Activated CD4-positive, alpha-beta T cell treated with anti-CD3 and anti-CD28 coated beads, Interleukin-10, Interleukin-2, amounts not matched to agents 100 ng/mL and 50 ng/mL, durations not matched to agents 16 hours and 8 hours (primary cell): ENCODE data around the gene HLA-C.
"Not testable (repeated sequence)": the region's sequence is repeated elsewhere in the genome, so short reads cannot be mapped to it uniquely, and the experiment has no call there.

Source experiments
- DNase-seq: peaks from one replicate; pipeline ENCODE4 v3.0.0-alpha.2; 2020

The HLA-C gene

DNA sequence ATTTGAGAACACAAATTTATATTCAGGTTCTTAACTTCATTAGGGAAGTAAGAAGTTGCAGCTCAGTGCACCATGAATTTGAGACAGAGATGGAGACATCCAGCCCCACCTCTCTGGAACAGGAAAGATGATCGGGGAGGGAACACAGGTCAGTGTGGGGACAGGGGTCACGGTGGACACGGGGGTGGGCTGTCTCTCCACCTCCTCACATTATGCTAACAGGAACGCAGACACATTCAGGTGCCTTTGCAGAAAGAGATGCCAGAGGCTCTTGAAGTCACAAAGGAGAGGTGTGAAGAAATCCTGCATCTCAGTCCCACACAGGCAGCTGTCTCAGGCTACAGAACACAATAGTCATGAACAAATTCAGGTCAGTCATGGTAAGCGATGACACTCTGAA, 3.1 kb downstream of the HLA-C start:
- no peak for DNase-seq

DNA sequence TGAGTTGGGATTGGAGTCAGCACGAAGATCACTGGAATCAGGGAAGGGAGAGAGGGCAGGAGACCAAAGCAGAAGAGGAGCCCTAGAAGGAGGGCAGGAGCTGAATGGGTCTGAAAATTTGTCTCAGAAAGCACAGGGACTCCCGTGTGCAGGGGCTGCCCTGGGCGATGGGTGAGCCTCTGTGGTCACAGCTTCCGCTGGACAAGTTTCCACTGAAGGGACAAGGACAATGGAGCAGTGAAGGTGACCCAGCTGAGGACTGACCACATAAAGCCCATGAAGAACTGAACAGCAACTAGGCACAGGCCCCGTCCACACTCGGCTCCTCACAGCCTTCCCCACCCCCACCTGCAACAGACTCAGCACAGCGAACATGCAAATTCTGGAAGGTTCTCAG, 3.5 kb downstream of the HLA-C start:
- no peak for DNase-seq

DNA sequence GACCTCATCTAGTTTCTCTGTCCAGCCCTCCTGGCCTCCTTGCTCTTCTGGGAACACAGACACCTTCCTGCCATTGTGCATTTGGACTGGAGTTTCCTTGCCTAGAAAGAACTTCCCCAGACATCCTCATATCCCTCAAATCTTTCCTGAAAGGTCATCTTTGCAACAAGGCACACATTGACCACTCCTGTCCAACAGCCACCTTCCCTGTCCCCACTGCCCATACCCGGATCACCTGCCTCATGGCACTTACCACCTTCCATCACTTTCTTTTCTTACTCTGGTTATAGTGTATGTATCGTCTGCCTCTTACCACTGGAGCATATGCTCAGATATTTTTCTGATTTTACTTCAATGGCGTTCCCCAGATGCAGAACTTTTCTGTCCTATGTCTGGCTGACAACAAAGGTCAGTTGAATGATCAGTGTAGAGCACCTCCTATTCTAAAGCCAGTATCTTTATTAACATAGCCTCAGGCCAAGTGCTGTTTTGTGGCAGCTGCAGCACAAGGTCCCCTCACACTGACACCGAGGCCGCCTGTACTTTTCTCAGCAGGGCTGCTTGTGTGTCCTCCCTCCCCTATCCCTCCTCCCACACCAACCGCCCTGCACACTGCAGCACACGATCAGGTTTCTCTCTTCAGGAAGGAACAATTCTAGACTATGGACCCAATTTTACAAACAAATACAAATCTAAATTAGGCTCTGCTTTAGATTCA, 4.1 kb downstream of the HLA-C start:
- DNase-seq, result no peak

DNA sequence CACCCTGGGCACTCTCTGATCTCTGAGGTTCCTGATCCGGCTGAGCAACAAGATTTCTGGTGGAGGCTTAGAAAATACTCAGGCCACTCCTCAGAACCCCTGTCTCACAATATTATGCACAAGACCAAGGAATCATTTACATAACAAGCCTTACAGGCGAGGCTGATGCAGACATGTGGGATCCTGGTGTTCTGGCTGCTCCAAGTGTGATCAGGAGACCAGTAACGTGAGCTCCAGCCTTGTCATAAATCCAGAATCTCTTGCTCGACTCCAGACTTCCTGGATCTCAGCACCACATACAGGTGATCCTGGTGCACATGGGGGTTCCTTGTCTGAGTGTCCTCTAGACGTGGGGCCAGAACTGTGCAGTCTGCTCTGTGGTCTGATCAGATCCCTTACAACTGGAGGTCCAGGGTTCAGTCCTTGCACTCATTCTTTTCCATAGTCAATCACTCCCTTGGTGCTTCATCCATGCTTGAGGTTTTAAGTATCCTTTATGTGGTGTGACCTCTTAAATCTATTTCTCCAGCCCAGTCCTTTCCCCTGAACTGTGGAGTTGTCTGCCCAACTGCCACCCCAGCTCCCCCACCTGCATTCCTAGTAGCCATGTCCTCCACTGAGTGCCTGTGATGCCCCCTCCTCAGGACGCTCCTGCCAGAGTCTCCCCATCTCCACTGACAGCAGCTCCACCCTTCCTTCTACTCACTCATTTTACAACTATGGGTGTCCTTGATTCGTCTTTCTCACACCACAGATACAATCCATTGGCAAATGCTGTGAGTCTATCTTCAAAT, 5.1 kb downstream of the HLA-C start:
- no peak for DNase-seq

DNA sequence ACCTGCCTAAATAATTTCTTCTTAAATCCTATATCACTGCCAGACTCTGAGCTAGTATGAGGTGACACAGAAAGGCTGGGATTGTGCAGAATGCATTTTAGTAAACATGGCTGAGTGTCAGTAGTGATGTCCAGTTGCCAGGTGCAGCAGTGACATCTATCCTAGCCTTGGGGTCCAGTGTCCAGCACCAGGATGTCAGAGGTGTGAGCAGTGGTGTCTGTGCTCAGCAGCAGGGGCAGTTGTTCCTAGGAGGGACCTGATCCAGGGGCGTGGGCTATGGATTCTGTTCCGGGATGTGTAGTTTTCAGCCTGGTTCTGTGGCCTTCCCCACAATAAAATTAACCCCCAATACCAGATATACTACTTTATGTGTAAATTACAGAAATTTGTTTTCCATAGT, 6.0 kb downstream of the HLA-C start:
- DNase-seq, result no peak

DNA sequence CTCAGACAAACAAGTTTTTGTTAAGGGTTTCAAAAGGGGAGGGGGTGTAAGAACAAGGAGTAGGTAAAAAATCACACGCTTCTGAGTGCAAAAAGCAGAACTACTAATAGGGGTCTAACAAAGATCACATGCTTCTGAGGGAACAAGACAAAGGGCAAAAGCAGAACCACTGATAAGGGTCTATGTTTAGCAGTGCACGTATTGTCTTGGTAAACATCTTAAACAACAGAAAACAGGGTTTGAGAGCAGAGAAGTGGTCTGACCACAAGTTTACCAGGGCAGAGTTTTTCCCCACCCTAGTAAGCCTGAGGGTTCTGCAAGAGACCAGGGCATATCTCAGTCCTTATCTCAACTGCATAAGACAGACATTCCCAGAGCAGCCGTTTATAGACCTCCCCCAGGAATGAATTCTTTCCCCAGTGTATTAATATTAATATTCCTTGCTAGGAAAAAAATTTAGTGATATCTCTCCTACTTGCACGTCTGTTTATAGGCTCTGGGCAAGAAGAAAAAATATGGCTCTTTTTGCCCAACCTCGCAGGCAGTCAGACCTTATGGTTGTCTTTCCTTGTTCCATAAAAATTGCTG, 8.5 kb downstream of the HLA-C start:
- not testable (repeated sequence) for DNase-seq

DNA sequence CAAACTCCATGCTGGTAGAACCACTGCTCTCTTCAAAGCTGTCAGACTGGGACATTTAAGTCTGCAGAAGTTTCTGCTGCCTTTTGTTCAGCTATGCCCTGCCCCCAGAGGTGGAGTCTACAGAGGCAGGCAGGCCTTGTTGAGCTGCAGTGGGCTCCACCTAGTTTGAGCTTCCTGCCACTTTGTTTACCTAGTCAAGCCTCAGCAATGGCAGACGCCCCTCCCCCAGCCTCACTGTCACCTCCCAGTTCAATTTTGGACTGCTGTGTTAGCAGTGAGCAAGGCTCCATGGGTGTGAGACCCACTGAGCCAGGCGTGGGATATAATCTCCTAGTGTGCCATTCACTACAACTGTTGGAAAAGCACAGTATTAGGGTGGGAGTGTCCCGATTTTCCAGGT, 11.9 kb downstream of the HLA-C start:
- DNase-seq, result not testable (repeated sequence)

DNA sequence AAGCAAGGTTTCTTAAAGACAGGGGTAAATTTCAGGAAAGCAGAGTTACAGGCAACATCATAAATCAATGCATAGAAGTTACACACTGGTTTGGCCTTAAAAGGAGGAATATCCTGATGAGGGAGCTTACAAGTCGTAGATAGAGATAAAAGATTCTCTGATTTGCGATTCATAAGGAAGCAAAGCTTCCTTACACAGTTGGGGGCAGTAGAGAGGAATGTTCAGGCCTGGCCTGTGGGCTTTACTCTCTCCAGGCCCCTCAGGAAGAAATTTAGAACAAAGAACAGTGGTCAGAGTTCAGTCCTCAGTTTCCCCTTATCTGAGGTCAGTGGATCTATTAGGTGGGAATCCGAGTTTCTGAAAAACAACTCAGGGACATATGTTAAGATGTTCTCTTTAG, 19.3 kb downstream of the HLA-C start:
- DNase-seq, result no peak

DNA sequence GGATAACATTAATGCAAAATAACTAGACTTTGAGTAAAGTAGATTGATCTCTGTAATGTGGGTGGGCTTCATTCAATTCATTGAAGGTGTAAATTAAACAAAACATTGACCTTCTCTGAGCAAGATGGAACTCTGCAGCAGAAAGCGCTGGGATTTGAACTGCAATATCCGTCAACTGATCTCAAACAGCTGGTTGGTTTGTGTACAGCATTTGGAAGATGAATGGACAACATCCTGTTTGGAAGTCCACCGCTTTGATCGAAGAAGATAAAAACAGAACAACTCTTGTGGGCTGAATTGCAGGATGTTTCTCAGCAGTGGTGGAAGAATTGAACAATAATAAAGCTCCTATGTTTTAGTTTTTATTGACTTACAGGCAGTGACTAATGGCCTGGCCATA, 20.6 kb downstream of the HLA-C start:
- DNase-seq, result no peak

DNA sequence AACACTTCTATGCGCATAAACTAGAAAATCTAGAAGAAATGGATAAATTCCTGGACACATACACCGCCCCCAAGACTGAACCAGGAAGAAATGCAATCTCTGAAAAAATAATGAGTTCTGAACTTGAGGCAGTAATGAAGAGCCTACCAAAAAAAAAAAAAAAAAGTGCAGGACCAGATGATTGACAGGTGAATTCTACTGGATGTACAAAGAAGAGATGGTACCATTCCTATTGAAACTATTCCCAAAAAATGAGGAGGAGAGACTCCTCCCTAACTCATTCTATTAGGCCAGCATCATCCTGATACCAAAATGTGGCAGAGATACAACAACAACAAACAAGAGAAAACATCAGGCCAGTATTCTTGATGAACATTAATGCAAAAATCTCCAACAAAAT, 22.7 kb downstream of the HLA-C start:
- no peak for DNase-seq

DNA sequence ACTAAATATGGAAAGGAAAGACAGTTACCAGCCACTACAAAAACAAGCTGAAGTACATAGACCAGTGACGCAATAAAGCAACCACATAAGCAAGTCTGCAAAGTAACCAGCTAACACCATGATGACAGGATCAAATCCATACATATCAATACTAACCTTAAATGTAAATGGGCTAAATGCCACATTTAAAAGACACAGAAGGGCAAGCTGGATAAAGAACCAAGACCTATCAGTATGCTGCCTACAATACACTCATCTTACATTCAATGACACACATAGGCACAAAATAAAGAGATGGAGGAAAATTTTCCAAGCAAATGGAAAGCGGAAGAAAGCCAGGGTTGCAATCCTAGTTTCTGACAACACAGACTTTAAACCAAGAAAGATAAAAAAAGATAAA, 24.1 kb downstream of the HLA-C start:
- DNase-seq, result no peak

DNA sequence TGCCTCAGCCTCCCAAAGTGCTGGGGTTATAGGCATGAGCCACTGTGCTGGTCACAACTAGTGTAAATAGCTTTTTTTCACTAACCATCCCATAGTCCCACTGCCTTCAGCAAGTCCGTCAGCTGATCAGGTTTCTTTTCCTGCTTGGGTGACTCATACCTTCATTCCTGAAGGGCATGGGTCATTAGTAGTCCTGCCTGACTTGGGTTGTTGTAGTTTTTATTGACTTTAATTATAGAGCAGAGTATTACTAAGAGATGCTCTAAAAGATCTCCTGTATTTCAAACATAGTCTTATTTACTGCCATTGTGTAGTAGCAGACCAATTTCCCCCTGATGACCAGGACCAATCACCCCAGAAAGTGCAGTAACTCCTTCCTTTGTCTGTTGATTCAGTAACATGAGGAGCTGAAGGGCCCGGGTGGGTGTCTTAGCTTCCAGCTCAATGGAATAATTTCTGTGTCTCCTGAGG, 25.8 kb downstream of the HLA-C start:
- DNase-seq, result no peak

DNA sequence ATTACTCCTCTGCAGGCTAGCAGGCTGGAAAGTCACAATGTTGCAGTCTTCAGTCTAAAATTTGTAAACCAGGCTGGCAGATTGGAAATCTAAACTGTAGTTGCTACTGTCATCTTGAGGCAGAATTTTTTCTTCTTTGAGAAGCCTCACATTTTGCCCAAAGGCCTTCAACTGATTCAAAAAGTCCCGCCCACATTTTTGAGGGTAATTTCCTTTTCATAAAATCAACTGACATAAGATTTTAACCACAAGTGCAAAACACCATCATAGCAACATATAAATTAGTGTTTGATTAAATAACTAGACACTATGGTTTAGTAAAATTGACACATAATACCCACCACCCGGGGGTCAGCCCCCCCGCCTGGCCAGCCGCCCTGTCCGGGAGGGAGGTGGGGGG, 28.4 kb downstream of the HLA-C start:
- DNase-seq, result no peak

DNA sequence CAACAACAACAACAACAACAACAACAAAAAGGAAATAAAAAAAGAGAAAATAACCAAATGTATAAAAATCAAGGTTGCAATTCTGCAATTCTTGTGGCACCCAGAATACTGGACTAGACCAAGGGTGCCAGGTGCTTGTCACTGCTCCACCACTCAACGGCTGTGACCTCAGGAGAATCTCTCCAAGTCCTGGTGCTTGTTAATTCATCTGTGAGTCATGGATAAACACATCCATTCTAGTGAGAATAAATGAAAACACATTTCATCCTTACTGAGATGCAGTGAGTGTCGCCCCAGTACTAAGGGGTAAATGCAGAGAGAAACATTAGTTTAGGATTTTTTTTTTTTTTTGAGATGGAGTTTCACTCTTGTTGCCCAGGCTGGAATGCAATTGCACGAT, 32.0 kb downstream of the HLA-C start:
- DNase-seq, result no peak

DNA sequence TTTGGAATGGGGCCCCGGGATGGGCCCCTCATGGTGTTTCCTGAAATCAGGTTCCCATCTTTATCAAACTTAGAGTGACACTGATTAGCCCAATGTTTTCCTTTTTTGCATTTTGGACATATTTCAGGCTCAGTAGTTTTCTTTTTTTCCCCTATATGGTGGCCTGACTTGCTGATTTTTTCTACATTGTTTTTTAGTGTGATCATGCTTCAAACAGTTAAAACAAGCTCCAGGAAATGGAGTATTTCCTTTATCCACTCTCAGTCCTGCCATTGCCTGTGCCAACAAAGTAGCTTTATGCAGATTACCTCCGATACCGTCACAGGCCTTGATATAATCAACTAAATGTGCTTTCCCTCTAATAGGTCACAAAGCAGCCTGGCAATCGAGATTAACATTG, 37.8 kb downstream of the HLA-C start:
- DNase-seq, result not testable (repeated sequence)

DNA sequence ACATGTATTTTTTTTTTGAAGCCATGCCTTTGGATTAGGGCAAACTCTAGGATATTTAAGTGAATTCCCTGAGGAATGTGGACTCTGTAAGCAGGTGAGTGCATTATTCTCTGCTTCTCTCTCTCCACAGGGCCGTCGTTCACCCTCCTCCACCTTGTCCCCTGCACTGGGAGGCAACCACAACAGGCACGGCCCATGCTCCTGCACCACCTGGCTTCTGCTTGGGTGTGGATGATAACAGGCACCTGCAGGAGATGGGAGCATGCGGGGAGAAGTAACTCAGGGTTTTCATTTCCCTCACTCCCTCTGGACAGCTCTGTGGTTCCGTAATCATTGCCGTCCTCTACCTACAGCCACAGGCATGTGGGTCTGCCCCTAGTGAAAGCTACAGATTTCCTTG, 43.4 kb downstream of the HLA-C start:
- DNase-seq, result no peak

DNA sequence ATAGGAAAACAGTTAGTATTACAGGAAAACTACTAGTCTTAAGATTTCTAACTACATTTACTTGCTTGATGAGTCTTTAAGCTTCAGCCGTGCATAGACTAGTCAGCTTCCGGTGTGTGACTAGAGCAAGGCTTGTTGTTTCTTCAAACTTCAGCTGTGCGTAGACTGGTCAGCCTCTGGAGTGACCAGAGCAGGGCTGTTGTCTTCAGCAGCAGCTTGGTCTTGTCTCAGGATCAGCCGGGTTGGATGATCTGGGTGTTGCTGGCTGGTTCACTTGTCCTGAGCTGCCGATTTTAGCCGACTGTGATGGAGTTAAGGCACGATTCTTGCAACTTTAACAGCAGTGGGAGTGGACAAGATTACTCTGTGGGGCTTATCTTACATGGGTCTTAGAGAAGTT, 44.7 kb downstream of the HLA-C start:
- DNase-seq, result no peak

DNA sequence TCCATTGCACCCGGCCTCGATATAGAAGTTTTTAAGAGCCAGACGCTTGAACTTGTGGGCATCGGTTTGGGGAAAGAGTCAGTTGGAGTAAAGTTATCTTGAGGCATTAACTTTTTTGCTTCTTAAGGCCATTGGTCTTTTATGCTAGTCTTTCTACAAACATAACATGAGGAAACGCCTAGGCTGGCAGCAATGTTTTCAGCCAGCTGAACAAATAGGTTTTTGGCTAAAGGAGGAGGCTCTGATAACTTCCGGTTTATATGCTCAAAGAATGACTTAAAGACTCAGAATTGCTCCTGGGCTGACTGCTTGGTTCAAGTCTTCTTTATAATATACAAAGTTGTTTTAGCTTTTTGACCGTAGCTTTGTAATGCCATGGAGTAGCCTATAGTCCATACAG, 46.2 kb downstream of the HLA-C start:
- no peak for DNase-seq

DNA sequence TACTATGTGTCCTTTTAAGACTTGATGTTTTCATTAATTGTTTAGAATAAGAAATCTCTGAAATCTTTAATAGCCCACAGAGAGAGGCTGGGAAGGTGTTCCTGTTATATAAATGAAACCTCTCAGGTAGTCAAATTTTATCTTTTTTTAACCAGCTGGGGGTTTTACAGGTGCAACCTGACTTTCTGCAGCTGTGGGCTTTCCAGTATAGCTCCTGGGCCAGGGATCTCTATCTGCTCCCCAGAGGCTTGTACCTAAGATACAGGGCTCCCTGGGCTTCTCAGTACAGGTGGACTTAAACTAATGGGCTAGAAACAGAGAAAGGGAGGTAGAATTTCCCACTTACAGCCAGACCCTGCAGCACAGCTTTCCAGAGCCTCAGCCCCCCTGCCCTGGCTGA, 49.4 kb downstream of the HLA-C start:
- DNase-seq, result no peak
